Measurements from ENCODE around the gene OR10P1. TPM values are rescaled to one million over a fixed set of nuclear protein-coding genes. Genes with fewer than 3 reads are reported as not detected.

Gene OR10P1
- total RNA-seq, 1 donor: not detected

GRCh38 chr12:55651299-55651683, 14.6 kb downstream of the OR10P1 start:
- H3K27ac ChIP-seq (ENCODE audit: low read depth, low read length): no peak overlapping the region
- no peak overlapping the region for H2AFZ ChIP-seq (ENCODE audit: low read length)
- DNase-seq (ENCODE audit: insufficient read length, low spot score, missing footprints): no peak
- H3K79me2 ChIP-seq (ENCODE audit: insufficient read depth, low read length): no peaks in the 10 kb centered on the region
- H3K27me3 ChIP-seq (ENCODE audit: insufficient read depth, low read length): no peaks in the 10 kb centered on the region
- TF ChIP-seq CTCF (IDR thresholded peaks at IDR 0.05; ENCODE audit: extremely low read depth, low read depth, low read length): no peak
- H3K4me2 ChIP-seq (ENCODE audit: insufficient read depth, low read length): no peak overlapping the region
- no peak overlapping the region for H3K4me3 ChIP-seq (ENCODE audit: insufficient read depth, low read length)
- no peaks in the 10 kb centered on the region for H3K9me3 ChIP-seq (ENCODE audit: low read depth, low read length)
- H3K4me1 ChIP-seq (ENCODE audit: insufficient read depth, low read length): no peaks in the 10 kb centered on the region
- H3K36me3 ChIP-seq (ENCODE audit: insufficient read depth, low read length): no peaks in the 10 kb centered on the region
- no peaks in the 10 kb centered on the region for H4K20me1 ChIP-seq (ENCODE audit: insufficient read depth, low read length)

- no peaks in the 10 kb centered on the region for H4K20me1 ChIP-seq (ENCODE audit: insufficient read depth, low read length)
- no peak overlapping the region for H3K4me2 ChIP-seq (ENCODE audit: insufficient read depth, low read length)
- no peaks in the 10 kb centered on the region for H3K27me3 ChIP-seq (ENCODE audit: insufficient read depth, low read length)
- H3K4me1 ChIP-seq (ENCODE audit: insufficient read depth, low read length): no peaks in the 10 kb centered on the region
- no peaks in the 10 kb centered on the region for H3K9me3 ChIP-seq (ENCODE audit: low read depth, low read length)
- H3K27ac ChIP-seq (ENCODE audit: low read depth, low read length): no peak overlapping the region
- no peaks in the 10 kb centered on the region for H3K36me3 ChIP-seq (ENCODE audit: insufficient read depth, low read length)
- no peak for DNase-seq (ENCODE audit: insufficient read length, low spot score, missing footprints)
- H2AFZ ChIP-seq (ENCODE audit: low read length): no peak overlapping the region
- H3K79me2 ChIP-seq (ENCODE audit: insufficient read depth, low read length): no peaks in the 10 kb centered on the region
- H3K4me3 ChIP-seq (ENCODE audit: insufficient read depth, low read length): no peak overlapping the region
- no peak for TF ChIP-seq CTCF (IDR thresholded peaks at IDR 0.05; ENCODE audit: extremely low read depth, low read depth, low read length)
Measured at GRCh38 chr12:55652352-55652751, 15.7 kb downstream of the OR10P1 start.

- no peak overlapping the region for H3K4me3 ChIP-seq (ENCODE audit: insufficient read depth, low read length)
Measured at GRCh38 chr12:55653031-55653430, 16.3 kb downstream of the OR10P1 start.

More at GRCh38 chr12:55653031-55653430, 16.3 kb downstream of the OR10P1 start:
- no peak overlapping the region for H3K4me2 ChIP-seq (ENCODE audit: insufficient read depth, low read length)
- no peaks in the 10 kb centered on the region for H3K4me1 ChIP-seq (ENCODE audit: insufficient read depth, low read length)
- no peaks in the 10 kb centered on the region for H3K9me3 ChIP-seq (ENCODE audit: low read depth, low read length)
- no peak overlapping the region for H3K27ac ChIP-seq (ENCODE audit: low read depth, low read length)
- no peaks in the 10 kb centered on the region for H3K79me2 ChIP-seq (ENCODE audit: insufficient read depth, low read length)
- no peaks in the 10 kb centered on the region for H4K20me1 ChIP-seq (ENCODE audit: insufficient read depth, low read length)
- no peak for DNase-seq (ENCODE audit: insufficient read length, low spot score, missing footprints)
- H3K36me3 ChIP-seq (ENCODE audit: insufficient read depth, low read length): no peaks in the 10 kb centered on the region
- no peaks in the 10 kb centered on the region for H3K27me3 ChIP-seq (ENCODE audit: insufficient read depth, low read length)
- H2AFZ ChIP-seq (ENCODE audit: low read length): no peak overlapping the region
- no peak for TF ChIP-seq CTCF (IDR thresholded peaks at IDR 0.05; ENCODE audit: extremely low read depth, low read depth, low read length)

Measured in osteoblast (primary cell).